ENCODE results near the gene POTEI. TPM values are rescaled to one million over a fixed set of nuclear protein-coding genes. Genes with fewer than 3 reads are reported as not detected.
"Not testable (repeated sequence)": the region's sequence is repeated elsewhere in the genome, so short reads cannot be mapped to it uniquely, and the experiment has no call there.

Gene POTEI
- total RNA-seq, 1 experiment from 2014 or later: not detected

DNA sequence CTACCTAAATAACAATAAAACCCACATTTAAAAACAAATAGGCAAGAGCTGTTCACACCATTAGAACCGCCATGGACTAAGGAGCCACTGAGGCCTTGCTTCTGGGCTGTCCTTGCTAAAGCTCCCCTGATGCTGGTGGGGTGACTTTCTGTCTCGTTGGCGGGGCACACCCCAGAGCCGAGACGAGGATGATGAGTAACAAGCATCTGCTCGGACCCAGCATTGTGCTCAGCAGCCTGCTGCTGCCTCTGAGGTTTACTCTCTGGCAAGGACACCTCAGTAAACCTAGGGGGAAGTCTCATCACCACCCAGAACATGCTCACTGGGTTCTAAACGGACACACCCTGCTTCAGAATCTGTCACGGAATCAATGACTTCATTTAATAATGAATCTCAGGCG, 22.5 kb upstream of the POTEI start:
- H3K4me3 Mint-ChIP-seq (ENCODE audit: low read depth, unreplicated experiment); BruUV-seq (replicated peaks); DNase-seq; H3K9me3 Mint-ChIP-seq (ENCODE audit: low read depth, unreplicated experiment); CTCF ChIA-PET; H3K27me3 Mint-ChIP-seq (ENCODE audit: unreplicated experiment); H3K4me1 Mint-ChIP-seq (ENCODE audit: low read depth, unreplicated experiment); H3K27ac Mint-ChIP-seq (ENCODE audit: unreplicated experiment); H3K36me3 Mint-ChIP-seq (ENCODE audit: insufficient read depth, unreplicated experiment); intact Hi-C loops (cut with micrococcal nuclease; ENCODE audit: unreplicated experiment): not testable (repeated sequence)

DNA sequence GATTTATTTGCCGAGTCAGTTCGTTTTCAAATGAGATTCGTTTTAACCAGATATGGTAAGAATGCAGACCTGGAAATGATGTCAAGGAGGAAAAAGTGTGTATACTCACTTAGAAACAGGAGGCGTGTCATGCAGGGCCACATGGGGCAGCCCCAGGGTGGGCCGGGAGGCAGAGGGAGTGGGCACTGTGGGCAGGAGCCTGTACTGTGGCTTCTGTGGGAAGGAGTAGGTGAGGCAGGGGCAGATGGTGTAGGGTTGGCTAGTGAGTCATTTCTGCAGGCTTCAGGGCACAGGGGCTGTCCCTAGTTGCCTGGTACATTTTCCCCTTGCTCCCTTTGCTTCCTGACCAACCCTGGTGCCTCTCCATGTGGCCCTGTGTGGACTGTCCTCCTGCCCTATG, 22.1 kb upstream of the POTEI start:
- H3K27ac Mint-ChIP-seq (ENCODE audit: unreplicated experiment); CTCF ChIA-PET; H3K4me3 Mint-ChIP-seq (ENCODE audit: low read depth, unreplicated experiment); BruUV-seq (replicated peaks); H3K4me1 Mint-ChIP-seq (ENCODE audit: low read depth, unreplicated experiment); H3K9me3 Mint-ChIP-seq (ENCODE audit: low read depth, unreplicated experiment); DNase-seq; H3K27me3 Mint-ChIP-seq (ENCODE audit: unreplicated experiment); H3K36me3 Mint-ChIP-seq (ENCODE audit: insufficient read depth, unreplicated experiment); intact Hi-C loops (cut with micrococcal nuclease; ENCODE audit: unreplicated experiment): not testable (repeated sequence)

DNA sequence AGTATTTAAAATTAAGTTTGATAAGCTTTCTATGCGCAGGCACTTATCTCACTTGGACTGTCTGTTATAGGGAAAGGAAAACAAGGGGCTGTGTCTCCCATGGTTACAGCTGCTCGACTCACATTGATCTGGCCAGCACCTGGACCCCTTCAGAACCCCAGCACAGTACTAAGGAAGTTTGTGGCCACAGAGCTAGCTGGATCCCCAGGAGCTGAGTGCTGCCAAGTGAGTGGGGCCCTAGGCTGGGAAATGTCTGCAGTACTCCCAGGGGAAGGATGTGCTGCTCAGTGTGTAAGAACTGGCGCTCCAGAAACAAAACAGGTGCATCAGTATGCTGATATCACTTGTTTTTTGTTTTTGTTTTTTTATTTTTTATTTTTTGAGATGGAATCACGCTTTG, 21.1 kb upstream of the POTEI start:
- H3K4me1 Mint-ChIP-seq (ENCODE audit: low read depth, unreplicated experiment); H3K27ac Mint-ChIP-seq (ENCODE audit: unreplicated experiment); H3K27me3 Mint-ChIP-seq (ENCODE audit: unreplicated experiment): not testable (repeated sequence)

DNA sequence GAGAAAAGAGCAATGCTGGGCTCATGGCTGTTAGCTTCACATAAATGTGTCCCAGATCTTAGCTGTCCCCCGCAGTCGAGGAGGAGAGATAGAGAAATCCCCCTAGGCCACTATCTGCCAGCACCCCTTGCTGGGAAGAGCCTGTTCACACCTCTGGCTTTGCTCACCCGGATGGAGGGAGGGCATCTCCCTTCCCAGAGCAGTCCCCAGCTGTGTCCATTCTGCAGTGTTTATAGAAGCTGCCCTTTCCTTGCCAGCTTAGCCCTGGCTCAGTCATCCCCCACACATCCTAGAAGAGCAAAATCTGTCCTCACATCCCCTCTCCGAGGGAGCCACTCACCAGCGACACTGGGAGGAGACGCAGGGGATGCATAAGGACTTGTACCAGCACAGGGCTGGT, 20.4 kb upstream of the POTEI start:
- BruUV-seq (replicated peaks); intact Hi-C loops (cut with micrococcal nuclease; ENCODE audit: unreplicated experiment); CTCF ChIA-PET; H3K9me3 Mint-ChIP-seq (ENCODE audit: low read depth, unreplicated experiment); DNase-seq; H3K4me3 Mint-ChIP-seq (ENCODE audit: low read depth, unreplicated experiment); H3K4me1 Mint-ChIP-seq (ENCODE audit: low read depth, unreplicated experiment); H3K27me3 Mint-ChIP-seq (ENCODE audit: unreplicated experiment); H3K27ac Mint-ChIP-seq (ENCODE audit: unreplicated experiment); H3K36me3 Mint-ChIP-seq (ENCODE audit: insufficient read depth, unreplicated experiment): not testable (repeated sequence)

More for the DNA sequence above, 21.1 kb upstream of the POTEI start:
- BruUV-seq (replicated peaks); intact Hi-C loops (cut with micrococcal nuclease; ENCODE audit: unreplicated experiment); CTCF ChIA-PET; DNase-seq; H3K9me3 Mint-ChIP-seq (ENCODE audit: low read depth, unreplicated experiment); H3K4me3 Mint-ChIP-seq (ENCODE audit: low read depth, unreplicated experiment); H3K36me3 Mint-ChIP-seq (ENCODE audit: insufficient read depth, unreplicated experiment): not testable (repeated sequence)

DNA sequence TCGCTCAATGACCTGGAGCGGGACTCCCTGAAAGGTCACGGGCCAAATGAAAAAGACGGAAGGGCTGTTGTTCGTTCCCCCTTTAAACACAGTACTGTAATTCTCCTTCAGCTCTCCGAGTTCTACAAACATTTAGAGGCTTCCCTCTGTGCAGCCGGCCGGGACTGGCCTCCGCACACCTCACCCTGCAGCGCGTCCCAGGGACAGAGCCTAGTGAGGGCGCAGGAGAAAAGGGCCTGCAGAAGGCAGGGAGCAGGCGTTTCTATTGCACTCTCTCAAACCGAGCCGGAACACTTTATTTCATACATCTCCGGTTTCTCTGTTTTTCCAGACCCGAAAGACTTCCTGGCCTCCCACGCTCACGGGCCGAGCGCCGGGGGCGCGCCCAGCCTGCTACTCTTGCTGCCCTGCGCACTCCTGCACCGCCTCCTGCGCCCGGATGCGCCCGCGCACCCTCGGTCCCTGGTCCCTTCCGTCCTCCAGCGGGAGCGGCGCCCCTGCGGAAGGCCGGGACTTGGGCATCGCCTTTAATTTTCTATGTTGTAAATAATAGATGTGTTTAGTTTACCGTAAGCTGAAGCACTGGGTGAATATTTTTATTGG, 18.3 kb upstream of the POTEI start:
- H3K27me3 Mint-ChIP-seq (ENCODE audit: unreplicated experiment); CTCF ChIA-PET; DNase-seq; H3K36me3 Mint-ChIP-seq (ENCODE audit: insufficient read depth, unreplicated experiment); H3K4me1 Mint-ChIP-seq (ENCODE audit: low read depth, unreplicated experiment); H3K4me3 Mint-ChIP-seq (ENCODE audit: low read depth, unreplicated experiment); intact Hi-C loops (cut with micrococcal nuclease; ENCODE audit: unreplicated experiment); BruUV-seq (replicated peaks); H3K9me3 Mint-ChIP-seq (ENCODE audit: low read depth, unreplicated experiment); H3K27ac Mint-ChIP-seq (ENCODE audit: unreplicated experiment): not testable (repeated sequence)

DNA sequence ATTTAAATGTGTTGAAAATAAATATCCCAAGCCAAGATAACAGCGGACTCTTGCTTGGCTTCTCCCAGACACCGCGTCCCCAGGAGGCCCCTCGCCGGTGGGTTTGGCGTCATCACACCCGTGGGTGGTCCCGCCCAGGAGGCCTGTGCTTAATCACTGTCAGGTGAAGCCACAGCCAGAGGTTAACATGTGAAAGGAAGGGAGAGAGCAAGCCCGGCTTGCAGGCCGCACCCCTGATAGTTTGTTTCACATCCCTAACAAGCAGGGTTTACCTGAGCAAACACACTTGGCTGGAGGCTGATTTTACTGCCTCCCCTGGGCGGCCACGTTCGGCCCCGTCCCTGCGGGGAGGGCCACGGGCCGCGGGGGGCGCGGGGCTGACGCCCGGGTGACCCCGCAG, 13.3 kb upstream of the POTEI start:
- H3K36me3 Mint-ChIP-seq (ENCODE audit: insufficient read depth, unreplicated experiment); H3K4me3 Mint-ChIP-seq (ENCODE audit: low read depth, unreplicated experiment); intact Hi-C loops (cut with micrococcal nuclease; ENCODE audit: unreplicated experiment); CTCF ChIA-PET; BruUV-seq (replicated peaks); H3K9me3 Mint-ChIP-seq (ENCODE audit: low read depth, unreplicated experiment); H3K27me3 Mint-ChIP-seq (ENCODE audit: unreplicated experiment); DNase-seq; H3K27ac Mint-ChIP-seq (ENCODE audit: unreplicated experiment); H3K4me1 Mint-ChIP-seq (ENCODE audit: low read depth, unreplicated experiment): not testable (repeated sequence)

DNA sequence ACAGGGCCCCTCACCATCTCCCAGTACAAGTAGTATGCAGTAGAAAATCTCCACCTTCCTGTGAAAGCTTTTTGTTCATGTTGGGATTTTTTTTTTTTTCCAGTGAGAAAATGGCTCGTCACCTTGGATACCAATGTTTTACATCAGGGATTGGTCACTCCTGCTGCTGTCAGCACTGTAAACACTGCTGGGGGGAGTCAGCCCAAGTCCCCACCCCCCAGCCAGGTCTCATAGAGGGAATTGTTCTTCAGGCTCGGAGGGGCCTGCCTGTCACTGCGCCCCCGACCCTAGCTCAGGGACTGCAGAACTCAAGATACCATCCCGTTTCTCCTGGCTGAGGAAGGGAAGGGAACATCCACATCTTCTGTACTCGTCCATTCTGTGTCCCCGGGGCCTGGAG, 11.9 kb upstream of the POTEI start, which contains the start of gene CFC1B:
CFC1B (plus strand) TSS at position 231 of the 400 bp plus-strand sequence. CDS start 263 bp downstream, outside the sequence.
- H3K9me3 Mint-ChIP-seq (ENCODE audit: low read depth, unreplicated experiment); H3K4me3 Mint-ChIP-seq (ENCODE audit: low read depth, unreplicated experiment); H3K27me3 Mint-ChIP-seq (ENCODE audit: unreplicated experiment); DNase-seq; BruUV-seq (replicated peaks); H3K27ac Mint-ChIP-seq (ENCODE audit: unreplicated experiment); CTCF ChIA-PET; H3K4me1 Mint-ChIP-seq (ENCODE audit: low read depth, unreplicated experiment); H3K36me3 Mint-ChIP-seq (ENCODE audit: insufficient read depth, unreplicated experiment); intact Hi-C loops (cut with micrococcal nuclease; ENCODE audit: unreplicated experiment): not testable (repeated sequence)

DNA sequence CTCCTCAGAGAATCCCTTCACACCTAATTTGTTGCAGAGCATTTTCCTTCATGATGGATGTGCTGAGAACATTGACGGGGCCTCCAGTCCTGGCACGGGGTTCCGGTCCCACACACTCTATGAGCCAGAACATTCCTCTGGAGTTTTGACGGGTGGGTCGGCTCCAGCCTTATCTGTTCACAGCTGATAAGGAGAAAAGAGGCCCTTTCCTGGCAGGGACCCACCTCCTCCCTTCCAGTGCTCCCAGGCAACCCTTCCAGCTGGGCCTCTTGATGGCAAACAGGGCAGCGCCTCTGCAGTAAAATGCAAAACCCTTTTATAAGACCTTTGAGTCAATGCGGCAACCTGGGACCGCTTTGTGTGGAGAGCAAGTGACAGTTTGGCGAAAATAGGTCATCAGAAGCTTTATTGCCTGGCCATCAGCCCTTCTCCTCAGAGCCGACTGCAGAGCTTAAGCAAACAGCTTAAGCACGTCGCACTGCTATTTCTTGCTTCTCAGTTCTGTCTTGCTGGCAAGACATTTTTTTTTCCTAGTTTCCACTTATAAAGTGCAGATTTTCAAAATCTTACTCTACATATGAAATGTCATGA, 9.5 kb upstream of the POTEI start:
- BruUV-seq (replicated peaks); H3K27me3 Mint-ChIP-seq (ENCODE audit: unreplicated experiment); CTCF ChIA-PET: not testable (repeated sequence)

DNA sequence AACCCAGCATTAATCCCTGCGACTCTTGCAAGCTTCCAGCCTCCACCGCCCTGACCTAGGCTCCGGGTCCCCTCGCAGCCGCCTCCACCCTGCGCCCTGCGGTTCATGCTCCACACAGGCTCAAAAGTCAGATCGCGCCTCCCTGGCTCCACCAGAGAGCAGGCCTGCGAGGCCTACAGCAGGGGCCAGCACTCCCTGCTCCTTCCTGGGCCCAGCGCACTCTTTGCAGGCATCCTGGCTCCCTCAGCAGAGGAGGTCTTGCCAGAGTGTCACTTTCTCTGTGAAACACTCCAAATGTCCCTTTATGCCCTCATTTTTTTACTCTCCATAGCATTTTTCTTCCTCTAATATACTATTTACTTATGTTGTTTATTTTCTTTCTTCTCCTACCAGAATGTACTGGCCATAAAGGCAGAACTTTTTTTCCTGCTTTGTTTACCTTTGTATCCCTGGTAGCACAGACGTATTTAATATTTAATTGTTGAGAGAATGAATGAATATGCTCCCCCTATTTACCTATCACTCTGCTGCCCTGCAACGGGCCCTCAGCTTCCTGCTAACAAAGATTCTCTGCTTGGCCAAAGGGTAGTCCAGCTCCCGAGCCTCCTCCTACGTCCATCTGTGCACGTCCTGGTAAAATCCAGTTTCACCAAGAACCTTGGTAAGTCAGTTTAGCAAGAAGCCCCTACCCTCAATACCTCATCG, 2.8 kb upstream of the POTEI start:
- H3K4me1 Mint-ChIP-seq (ENCODE audit: low read depth, unreplicated experiment); intact Hi-C loops (cut with micrococcal nuclease; ENCODE audit: unreplicated experiment); H3K36me3 Mint-ChIP-seq (ENCODE audit: insufficient read depth, unreplicated experiment); DNase-seq; CTCF ChIA-PET; H3K27ac Mint-ChIP-seq (ENCODE audit: unreplicated experiment); H3K4me3 Mint-ChIP-seq (ENCODE audit: low read depth, unreplicated experiment); H3K9me3 Mint-ChIP-seq (ENCODE audit: low read depth, unreplicated experiment); H3K27me3 Mint-ChIP-seq (ENCODE audit: unreplicated experiment); BruUV-seq (replicated peaks): not testable (repeated sequence)

More for the DNA sequence above, 9.5 kb upstream of the POTEI start:
- H3K9me3 Mint-ChIP-seq (ENCODE audit: low read depth, unreplicated experiment); H3K4me3 Mint-ChIP-seq (ENCODE audit: low read depth, unreplicated experiment); H3K4me1 Mint-ChIP-seq (ENCODE audit: low read depth, unreplicated experiment); H3K27ac Mint-ChIP-seq (ENCODE audit: unreplicated experiment); intact Hi-C loops (cut with micrococcal nuclease; ENCODE audit: unreplicated experiment); DNase-seq; H3K36me3 Mint-ChIP-seq (ENCODE audit: insufficient read depth, unreplicated experiment): not testable (repeated sequence)
